Colonic mucosa (tissue), 4 donors: Measurements from ENCODE around the gene XXYLT1. TPM values are rescaled to one million over a fixed set of nuclear protein-coding genes. Genes with fewer than 3 reads are reported as not detected.

Experiments
- DNase-seq: peaks from one replicate; pipeline ENCODE4 v3.0.0-alpha.2; 2020
- H3K27ac ChIP-seq: fragments of 200-600 bp; one replicate; pipeline ENCODE4 v1.8.0; 2021
- H3K27me3 ChIP-seq: fragments of 200-600 bp; one replicate; pipeline ENCODE4 v1.8.0; 2021
- H3K36me3 ChIP-seq: fragments of 200-600 bp; one replicate; pipeline ENCODE4 v1.8.0; 2021
- H3K4me1 ChIP-seq: fragments of 200-600 bp; one replicate; pipeline ENCODE4 v1.8.0; 2021; ENCODE audit warnings: mild to moderate bottlenecking
- H3K4me3 ChIP-seq: fragments of 200-600 bp; one replicate; pipeline ENCODE4 v1.8.0; 2021
- H3K9ac ChIP-seq, 2 donors: one replicate each; pipeline ENCODE4 v1.7.0; 2013; ENCODE audit warnings: control low read depth in 2 of 2, low read depth in 2 of 2, low read length in 2 of 2
- H3K9me3 ChIP-seq: fragments of 200-600 bp; one replicate; pipeline ENCODE4 v1.8.0; 2021
- intact Hi-C: fragments of 100-400 bp; cut with DNase I; formaldehyde crosslinking; loops from one replicate; pipeline ENCODE4 v1.14.1; 2022
- total RNA-seq, 2 donors: library from RNA; stranded (reverse); fragmentation: NEBNext Ultra II Directional in 1 of 2; extraction: Animal tissue kit (Norgen Biotek cat#: 25700) in 1 of 2; gene quantifications; one replicate each; pipeline ENCODE4 v1.2.1, GENCODE V29; 2021
- TF ChIP-seq, protein P1 (sequence below): fragments of 200-600 bp; IDR thresholded peaks from one replicate; pipeline ENCODE4 v1.8.0; 2022; ENCODE audit warnings: antibody characterized with exemption, mild to moderate bottlenecking
- donor health status: healthy.
- donor health status: DM: no; HTN: no; CAD: no.
- donor health status: DM: no; HTN: no; CAD: no.

XXYLT1 gene
- total RNA-seq, 2 donors from 2014 or later, result 8.3 to 10.9 TPM

GRCh38 chr3:195265363-195265976 is 5.5 kb downstream of the XXYLT1 start:
- no peak overlapping the region for H3K4me3 ChIP-seq
- intact Hi-C loops, result no loop called here
- H3K4me1 ChIP-seq, result peaks cover 10% of the 10 kb centered on the region
- no peaks in the 10 kb centered on the region for H3K27me3 ChIP-seq
- no peak overlapping the region for H3K9ac ChIP-seq
- H3K9me3 ChIP-seq, result no peaks in the 10 kb centered on the region
- TF ChIP-seq, protein P1, sequence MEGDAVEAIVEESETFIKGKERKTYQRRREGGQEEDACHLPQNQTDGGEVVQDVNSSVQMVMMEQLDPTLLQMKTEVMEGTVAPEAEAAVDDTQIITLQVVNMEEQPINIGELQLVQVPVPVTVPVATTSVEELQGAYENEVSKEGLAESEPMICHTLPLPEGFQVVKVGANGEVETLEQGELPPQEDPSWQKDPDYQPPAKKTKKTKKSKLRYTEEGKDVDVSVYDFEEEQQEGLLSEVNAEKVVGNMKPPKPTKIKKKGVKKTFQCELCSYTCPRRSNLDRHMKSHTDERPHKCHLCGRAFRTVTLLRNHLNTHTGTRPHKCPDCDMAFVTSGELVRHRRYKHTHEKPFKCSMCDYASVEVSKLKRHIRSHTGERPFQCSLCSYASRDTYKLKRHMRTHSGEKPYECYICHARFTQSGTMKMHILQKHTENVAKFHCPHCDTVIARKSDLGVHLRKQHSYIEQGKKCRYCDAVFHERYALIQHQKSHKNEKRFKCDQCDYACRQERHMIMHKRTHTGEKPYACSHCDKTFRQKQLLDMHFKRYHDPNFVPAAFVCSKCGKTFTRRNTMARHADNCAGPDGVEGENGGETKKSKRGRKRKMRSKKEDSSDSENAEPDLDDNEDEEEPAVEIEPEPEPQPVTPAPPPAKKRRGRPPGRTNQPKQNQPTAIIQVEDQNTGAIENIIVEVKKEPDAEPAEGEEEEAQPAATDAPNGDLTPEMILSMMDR, result no peak
- no peak overlapping the region for H3K27ac ChIP-seq
- no peaks in the 10 kb centered on the region for H3K36me3 ChIP-seq
- DNase-seq, result peak; percentile 10

DNA sequence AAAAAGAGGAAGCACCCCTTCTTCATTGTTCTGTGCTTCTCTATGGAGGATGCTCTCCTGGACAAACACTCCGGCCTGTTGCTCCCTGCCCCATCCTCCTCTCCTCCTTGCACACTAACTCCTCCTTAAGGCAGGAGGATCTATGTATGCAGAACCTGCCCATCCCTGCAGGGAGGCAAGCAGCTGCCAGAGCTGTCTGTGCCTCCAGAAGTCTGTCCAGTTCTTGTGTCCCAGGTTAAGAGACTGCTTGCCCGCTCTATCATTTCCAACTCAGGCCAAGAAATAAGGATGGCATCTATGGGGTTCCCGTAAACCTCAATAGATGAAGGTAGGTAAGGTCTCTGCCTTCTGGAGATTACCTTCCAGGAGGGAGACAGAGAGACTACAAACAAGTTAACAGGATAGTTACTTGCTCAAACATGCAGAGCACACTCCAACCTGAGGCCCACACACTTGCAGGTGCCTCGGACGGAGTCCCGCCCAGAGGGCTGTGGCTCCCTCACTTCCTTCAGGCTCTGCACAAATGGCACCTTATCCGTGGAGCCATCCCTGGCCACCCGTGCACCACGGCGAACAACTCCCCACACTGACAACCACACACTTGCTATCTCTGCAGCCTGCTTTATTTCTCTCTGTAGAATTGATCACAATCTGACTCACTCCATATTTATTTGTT is 6.9 kb downstream of the XXYLT1 start:
- H3K4me3 ChIP-seq, result no peak overlapping the region
- no peak overlapping the region for H3K9ac ChIP-seq
- intact Hi-C loops, result loop anchor here (2.0 kb wide), 1 partner anchor 587 kb away; no protein-coding TSS in a partner anchor
- peaks cover 3% of the 10 kb centered on the region for H3K4me1 ChIP-seq
- H3K27ac ChIP-seq, result no peak overlapping the region
- peak; percentile 16 for DNase-seq
- no peaks in the 10 kb centered on the region for H3K27me3 ChIP-seq
- H3K36me3 ChIP-seq, result no peaks in the 10 kb centered on the region
- no peaks in the 10 kb centered on the region for H3K9me3 ChIP-seq
- TF ChIP-seq, protein P1, result no peak

DNA sequence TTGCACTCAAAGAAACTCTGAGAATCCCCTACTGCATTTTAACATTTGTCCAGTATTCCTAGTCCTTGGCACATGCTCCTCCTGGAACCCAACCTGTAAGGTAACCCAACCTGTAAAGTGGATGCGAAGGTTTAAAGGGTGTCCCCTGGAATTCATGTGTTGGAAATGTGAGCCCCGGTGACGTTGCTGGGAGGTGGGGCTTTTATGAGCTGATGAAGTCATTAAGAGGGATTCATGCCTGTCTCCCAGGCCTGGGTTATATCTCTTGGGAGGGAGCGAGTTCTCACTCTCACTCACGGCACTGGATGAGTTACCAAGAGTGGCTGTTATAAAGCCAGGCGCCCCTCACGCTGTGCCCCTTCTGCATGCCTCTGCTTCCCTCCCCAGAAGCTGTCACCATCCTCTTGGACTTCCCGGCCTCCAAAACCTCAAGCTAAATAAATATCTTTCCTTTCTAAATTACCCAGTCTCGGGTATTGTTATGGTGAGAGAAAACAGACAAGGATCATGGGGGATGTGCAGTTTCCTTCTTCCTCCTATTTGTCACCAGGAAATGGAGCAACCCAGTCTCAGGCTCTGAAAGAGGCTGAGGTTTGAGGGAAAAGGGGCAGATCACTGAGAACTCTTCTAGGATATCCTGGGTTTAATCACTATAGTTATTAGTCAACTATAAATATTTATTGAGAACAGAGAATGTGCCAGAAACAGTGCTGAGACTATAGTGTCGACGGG is 7.6 kb downstream of the XXYLT1 start:
- intact Hi-C loops, result loop anchor here (2.0 kb wide), 1 partner anchor 587 kb away; no protein-coding TSS in a partner anchor
- peaks cover 5% of the 10 kb centered on the region for H3K4me1 ChIP-seq
- no peak overlapping the region for H3K9ac ChIP-seq
- H3K27me3 ChIP-seq, result no peaks in the 10 kb centered on the region
- no peaks in the 10 kb centered on the region for H3K36me3 ChIP-seq
- TF ChIP-seq, protein P1, result no peak
- no peak overlapping the region for H3K4me3 ChIP-seq
- H3K27ac ChIP-seq, result no peak overlapping the region
- DNase-seq, result peak; percentile 15
- no peaks in the 10 kb centered on the region for H3K9me3 ChIP-seq

DNA sequence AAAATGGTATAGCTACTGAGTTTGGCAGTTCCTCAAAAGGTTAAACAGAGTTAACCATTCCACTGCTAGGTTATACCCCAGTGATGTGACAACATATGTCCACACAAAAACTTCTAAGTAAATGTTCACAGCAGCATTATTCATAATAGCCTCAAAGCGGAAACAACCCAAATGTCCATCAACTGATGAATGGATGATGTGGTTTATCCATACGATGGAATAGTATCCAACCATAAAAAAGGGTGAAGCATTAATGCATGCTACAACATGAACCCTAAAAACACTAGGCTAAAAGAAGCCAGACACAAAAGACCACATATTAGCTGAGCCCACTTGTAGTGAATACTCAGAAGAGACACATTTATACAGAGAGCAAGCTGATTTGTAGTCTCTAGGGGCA is 9.0 kb downstream of the XXYLT1 start:
- Histone ChIP-seq H3K9me3 (no peaks in the 10 kb centered on the region), H3K9ac (no peak overlapping the region), H3K27me3 (no peaks in the 10 kb centered on the region), H3K4me1 (peaks cover 5% of the 10 kb centered on the region), H3K36me3 (no peaks in the 10 kb centered on the region), H3K27ac (no peak overlapping the region), H3K4me3 (no peak overlapping the region)
- intact Hi-C loops, result loop anchor here (2.0 kb wide), 1 partner anchor 585 kb away; no protein-coding TSS in a partner anchor
- DNase-seq, result no peak
- TF ChIP-seq, protein P1, result no peak

DNA sequence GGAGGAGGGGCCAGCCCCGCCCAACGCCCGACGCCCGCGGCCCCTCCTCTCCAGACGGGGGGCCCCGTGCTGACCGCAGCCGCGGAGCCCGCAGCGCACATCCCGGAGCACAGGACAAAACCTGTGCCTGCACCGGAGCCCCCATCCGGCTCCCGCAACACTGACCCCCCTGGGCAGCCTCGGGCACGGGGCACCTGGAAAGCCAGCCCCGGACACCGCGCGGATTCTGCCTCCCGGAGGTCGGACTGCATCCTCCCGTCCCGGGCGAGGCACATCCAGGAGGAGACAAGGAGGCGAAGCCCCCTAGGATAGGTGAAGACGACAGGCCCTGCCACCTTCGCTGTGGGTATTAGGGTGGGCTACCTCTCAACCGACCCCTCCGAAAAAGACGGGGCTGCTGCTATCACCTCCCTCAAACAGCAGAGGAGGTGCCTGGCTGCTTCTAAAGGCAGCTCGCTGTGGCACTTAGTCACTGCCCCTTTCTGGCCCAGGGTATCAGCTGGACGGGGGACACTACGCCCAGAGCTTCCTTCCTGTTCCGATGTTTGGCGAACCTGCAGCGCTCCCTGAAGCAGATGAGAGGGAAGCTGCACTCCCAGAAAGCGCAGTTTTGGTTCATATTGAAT is 10.6 kb downstream of the XXYLT1 start:
- TF ChIP-seq, protein P1, result no peak
- no peaks in the 10 kb centered on the region for H3K27me3 ChIP-seq
- no peaks in the 10 kb centered on the region for H3K36me3 ChIP-seq
- DNase-seq, result peak; percentile 57
- peak overlapping the region; percentile 72 for H3K9ac ChIP-seq
- intact Hi-C loops, result no loop called here
- peak overlapping the region; percentile 62 for H3K4me3 ChIP-seq
- peak overlapping the region; percentile 69 for H3K27ac ChIP-seq
- H3K9me3 ChIP-seq, result no peaks in the 10 kb centered on the region
- H3K4me1 ChIP-seq, result peaks cover 5% of the 10 kb centered on the region
